Kidney epithelial cell (primary cell): Measurements from ENCODE around the gene TUBB. TPM values are rescaled to one million over a fixed set of nuclear protein-coding genes. Genes with fewer than 3 reads are reported as not detected.

ENCODE experiments used
- DNase-seq: peaks from one replicate; pipeline ENCODE4 v3.0.0-alpha.2; 2010; ENCODE audit warnings: low read depth
- H3K27me3 ChIP-seq: 2 replicates; pipeline ENCODE4 v1.6.0; 2011; ENCODE audit warnings: low read length; ENCODE audit not compliant: control insufficient read depth, insufficient read depth
- H3K36me3 ChIP-seq: 2 replicates; pipeline ENCODE4 v1.5.1; 2011; ENCODE audit warnings: low read length; ENCODE audit not compliant: control insufficient read depth, insufficient read depth
- H3K4me3 ChIP-seq: 2 replicates; pipeline ENCODE4 v1.5.1; 2011; ENCODE audit warnings: low read depth, mild to moderate bottlenecking, control low read depth, low read length
- total RNA-seq: library from RNA; depleted of rRNA; stranded (reverse); fragments of >200 nt; gene quantifications from 2 replicates; pipeline ENCODE4 v1.2.3, GENCODE V29; 2015
- TF ChIP-seq, protein P1 (sequence below): IDR thresholded peaks from 2 replicates; pipeline ENCODE4 v1.5.1; 2011; ENCODE audit warnings: mild to moderate bottlenecking, moderate library complexity, low read length, control low read depth, inconsistent platforms; ENCODE audit not compliant: insufficient read depth, poor library complexity, severe bottlenecking

Gene TUBB
- total RNA-seq, 1 donor from 2014 or later, result 808 TPM

DNA sequence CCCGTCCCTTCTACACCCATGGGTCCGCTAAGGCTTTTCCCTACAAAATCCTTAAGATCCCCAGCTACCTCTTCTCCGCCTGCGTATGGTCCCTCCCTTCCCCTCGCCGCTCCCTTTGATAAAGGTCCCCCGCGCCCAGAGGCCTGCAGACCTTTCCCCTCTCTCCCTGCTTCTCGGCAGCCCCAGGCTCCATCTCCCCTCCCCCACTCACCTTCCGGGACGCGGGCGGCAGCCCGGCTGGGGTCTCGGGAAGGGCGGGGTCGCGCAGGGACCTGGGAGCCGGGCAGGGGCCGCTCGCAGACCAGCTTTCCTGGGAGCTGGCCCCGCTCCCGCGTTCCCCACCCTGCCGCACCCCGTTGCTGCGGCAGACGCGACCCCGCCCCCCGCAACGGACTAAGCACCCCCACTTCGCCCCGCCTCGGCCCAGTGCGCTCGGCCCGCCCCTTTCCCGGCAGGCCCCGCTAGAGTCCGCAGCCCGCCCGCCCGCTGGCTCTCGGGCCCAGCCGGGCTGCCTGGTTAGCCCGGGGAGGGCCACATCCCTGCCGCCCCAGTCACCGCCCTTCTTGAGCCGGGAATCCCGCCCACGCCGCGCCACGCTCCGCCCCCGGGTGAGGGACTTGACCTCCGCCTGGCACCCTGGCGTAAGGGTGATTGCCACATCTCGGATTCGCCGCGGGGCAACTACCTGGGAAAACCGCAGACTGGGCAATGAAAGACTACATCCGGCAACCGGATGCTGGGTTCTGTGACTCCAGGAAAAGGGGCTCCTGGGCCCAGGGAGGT lies 22.4 kb downstream of the TUBB start, which contains the start of gene FLOT1:
Gene FLOT1, minus strand, starts transcription at position 372 of the 783 bp plus-strand sequence. CDS start 498 bp downstream, outside the sequence.
- H3K27me3 ChIP-seq, result no peaks in the 10 kb centered on the region
- TF ChIP-seq, protein P1, sequence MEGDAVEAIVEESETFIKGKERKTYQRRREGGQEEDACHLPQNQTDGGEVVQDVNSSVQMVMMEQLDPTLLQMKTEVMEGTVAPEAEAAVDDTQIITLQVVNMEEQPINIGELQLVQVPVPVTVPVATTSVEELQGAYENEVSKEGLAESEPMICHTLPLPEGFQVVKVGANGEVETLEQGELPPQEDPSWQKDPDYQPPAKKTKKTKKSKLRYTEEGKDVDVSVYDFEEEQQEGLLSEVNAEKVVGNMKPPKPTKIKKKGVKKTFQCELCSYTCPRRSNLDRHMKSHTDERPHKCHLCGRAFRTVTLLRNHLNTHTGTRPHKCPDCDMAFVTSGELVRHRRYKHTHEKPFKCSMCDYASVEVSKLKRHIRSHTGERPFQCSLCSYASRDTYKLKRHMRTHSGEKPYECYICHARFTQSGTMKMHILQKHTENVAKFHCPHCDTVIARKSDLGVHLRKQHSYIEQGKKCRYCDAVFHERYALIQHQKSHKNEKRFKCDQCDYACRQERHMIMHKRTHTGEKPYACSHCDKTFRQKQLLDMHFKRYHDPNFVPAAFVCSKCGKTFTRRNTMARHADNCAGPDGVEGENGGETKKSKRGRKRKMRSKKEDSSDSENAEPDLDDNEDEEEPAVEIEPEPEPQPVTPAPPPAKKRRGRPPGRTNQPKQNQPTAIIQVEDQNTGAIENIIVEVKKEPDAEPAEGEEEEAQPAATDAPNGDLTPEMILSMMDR, result no peak
- H3K36me3 ChIP-seq, result peaks cover 1% of the 10 kb centered on the region
- H3K4me3 ChIP-seq, result peak within 1 kb of the TSS; percentile 90
- DNase-seq, result peak; percentile 88

DNA sequence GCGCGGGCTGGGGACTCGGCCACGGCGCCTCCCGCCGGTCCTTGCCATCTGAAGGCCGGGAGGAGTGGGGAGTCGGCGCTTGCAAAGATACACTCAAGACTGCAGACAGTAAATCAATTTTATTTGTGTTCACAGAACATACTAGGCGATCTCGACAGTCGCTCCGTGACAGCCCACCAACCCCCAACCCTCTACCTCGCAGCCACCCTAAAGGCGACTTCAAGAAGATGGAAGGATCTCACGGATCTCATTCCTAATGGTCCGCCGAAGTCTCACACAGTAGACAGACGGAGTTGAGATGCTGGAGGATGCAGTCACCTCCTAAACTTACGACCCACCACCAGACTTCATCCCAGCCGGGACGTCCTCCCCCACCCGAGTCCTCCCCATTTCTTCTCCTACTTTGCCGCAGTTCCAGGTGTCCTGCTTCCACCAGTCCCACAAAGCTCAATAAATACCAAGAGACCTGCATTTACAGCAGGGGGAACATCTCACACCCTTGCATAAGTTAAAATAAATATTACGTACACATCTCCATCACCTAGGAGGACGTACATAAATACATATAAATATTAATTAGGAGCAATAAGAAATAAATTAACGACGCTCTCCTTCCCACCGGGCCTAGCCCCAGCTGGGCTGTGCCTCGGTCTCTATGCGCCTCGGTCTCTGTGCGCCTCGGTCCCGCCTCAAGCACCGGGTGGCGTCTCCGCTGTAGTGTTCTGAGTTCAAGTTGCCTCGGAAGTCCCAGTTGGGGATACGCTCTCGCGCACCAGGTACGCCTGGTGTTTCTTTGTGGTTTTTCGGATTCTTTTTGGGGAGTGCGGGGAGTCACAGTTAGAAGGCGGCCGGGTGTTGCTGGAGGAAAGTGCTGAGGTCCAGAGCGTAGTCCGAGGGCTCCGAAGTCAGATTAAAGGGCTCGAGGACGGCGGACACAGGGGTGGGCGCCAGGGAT lies 23.2 kb downstream of the TUBB start:
- TF ChIP-seq, protein P1, result no peak
- H3K27me3 ChIP-seq, result no peaks in the 10 kb centered on the region
- H3K4me3 ChIP-seq, result peak overlapping the region; percentile 90
- DNase-seq, result no peak
- H3K36me3 ChIP-seq, result peaks cover 1% of the 10 kb centered on the region

DNA sequence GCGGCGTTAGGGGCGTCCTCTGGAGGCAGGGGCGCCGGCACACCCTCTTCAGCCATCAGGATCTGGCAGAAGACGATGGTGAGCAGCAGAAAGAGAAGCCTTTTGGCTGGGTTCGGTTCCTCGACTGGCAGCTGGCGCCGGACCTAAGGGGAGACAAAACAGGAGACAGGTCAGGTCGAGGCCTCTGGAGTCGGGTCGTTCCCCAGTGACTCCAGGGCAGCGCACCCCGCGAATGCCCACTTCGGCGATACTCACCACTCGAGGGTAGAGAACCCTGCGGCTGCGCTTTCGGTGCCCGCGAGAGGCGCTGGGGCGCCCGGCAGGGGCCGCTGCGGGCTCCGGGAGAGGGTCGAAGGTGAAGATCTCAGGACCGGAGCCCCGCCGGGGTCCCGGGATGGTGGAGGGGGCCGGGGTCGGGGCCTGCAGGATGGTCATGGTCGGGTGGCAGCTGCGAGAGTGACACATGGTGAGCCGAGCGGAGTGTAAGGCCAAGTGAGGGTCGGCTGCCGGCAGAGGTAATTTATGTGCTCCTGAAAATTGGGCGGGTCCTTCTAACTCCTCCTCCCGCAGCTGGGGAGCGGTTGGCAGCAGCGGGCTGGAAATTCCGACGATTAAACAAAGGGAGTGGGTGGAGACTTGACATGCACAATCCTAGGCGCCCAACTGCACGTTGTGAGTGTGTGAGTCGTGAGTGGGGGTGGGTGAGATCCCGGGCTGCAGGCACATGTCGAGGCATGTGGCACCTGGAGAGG lies 24.1 kb downstream of the TUBB start, which contains the start of gene IER3:
Gene IER3, minus strand, starts transcription at position 494 of the 752 bp plus-strand sequence. Its CDS starts 29 bp downstream, at position 465.
- DNase-seq, result no peak
- Histone ChIP-seq H3K4me3 (peak within 1 kb of the TSS; percentile 90), H3K27me3 (no peaks in the 10 kb centered on the region), H3K36me3 (peaks cover 1% of the 10 kb centered on the region)
- TF ChIP-seq, protein P1, result peak; percentile 64

DNA sequence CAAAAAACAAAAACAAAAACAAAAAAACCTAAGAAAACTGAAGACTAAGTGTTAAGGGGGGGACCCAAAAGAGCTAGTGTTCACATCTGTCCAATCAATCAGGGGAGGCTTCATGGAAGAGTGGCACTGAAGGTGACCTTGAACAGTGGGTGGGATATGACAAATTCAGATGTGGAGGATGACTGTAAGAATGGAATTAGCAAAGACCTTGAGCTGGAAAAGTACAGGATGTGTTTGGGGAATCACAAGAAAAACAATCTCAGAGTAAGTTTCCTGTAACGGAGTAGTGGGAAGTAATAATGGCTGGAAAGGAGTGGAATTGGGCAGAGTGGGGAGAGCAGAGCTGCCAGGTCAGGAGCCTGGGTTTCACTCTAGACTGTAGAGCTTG lies 27.1 kb downstream of the TUBB start:
- no peak for DNase-seq
- TF ChIP-seq, protein P1, result no peak
- Histone ChIP-seq H3K36me3 (peaks cover 1% of the 10 kb centered on the region), H3K27me3 (no peaks in the 10 kb centered on the region), H3K4me3 (no peak overlapping the region)

DNA sequence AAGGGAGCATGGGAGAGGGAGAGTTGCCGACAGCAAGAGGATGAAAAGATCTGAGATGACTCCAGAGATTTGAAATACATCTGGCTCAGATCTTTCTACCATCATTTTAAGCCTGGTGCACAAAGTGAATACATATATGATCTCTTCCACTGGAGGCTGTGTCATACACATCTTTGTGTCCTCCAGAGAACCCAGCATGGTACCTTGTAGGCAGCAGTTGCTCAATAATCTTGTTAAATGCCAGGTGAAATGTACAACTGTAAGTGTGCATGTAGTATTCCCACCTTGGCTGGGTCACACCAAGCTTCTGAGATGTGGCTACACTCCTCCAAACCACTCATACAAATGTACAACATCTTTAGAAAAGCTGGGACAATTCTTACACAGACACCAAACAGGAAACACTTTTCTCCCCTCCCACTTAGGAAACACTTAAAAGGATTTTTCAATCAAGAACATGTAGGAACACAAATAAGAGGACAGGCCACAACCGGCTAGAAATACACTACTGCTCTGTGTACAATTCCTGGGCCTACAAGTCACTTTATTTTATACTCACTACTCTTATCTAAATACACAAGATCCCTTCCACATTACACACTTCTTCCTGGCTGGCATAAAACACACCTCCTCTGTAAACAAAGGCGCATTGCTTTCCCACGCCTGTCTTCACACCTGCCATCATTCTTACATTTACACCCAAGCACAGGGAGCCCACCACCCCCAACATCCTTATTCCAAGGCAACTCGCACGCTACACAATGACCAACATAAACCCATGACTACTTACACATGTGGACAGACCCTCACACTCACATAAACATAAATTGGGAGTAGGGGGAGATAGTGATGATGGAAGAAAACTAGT lies 28.0 kb downstream of the TUBB start:
- peaks cover under 1% of the 10 kb centered on the region for H3K36me3 ChIP-seq
- TF ChIP-seq, protein P1, result no peak
- no peak for DNase-seq
- H3K27me3 ChIP-seq, result no peaks in the 10 kb centered on the region
- H3K4me3 ChIP-seq, result no peak overlapping the region
